Measurements from ENCODE around the gene ZNF865.

Gene ZNF865

GRCh38 chr19:55649268-55650125, 44.0 kb downstream of the ZNF865 start:
- TF ChIP-seq TAF1 (IDR thresholded peaks at IDR 0.05; ENCODE audit: borderline replicate concordance, insufficient read depth, low read length) (no peak), SIN3A (IDR thresholded peaks at IDR 0.05; ENCODE audit: borderline replicate concordance, insufficient read depth, low read length) (no peak), REST (IDR thresholded peaks at IDR 0.05; ENCODE audit: insufficient read depth in 1 of 2, low read depth in 2 of 2, low read length in 2 of 2) (no peak), FOXP2 (optimal IDR thresholded peaks at IDR 0.05; ENCODE audit: borderline replicate concordance, extremely low read depth, extremely low read length, insufficient read depth) (no peak), POLR2AphosphoS5 (IDR thresholded peaks at IDR 0.05; ENCODE audit: low read depth, low read length) (no peak)

DNA sequence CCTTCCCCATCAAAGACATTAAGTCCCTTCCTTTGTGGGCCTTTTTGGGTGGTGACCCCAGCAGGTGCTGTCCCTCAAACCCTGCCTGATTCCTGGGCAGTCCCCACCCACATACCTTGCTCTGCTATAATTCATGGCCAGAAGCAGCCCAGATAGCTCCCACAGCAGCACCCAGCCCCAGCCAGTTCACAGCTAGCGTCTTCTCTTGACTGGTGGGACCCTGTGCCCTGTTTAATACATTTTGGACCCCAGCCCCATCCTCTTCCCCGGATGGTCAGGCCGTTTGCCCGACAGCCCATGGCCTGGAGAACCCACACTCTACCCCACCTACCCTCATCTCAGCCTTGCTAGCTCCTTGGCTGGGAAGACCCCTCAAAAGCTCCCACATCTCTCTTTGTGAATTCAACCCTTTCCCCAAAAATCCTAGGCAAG, 44.7 kb downstream of the ZNF865 start:
- TF ChIP-seq POLR2AphosphoS5 (IDR thresholded peaks at IDR 0.05; ENCODE audit: low read depth, low read length): no peak
- TF ChIP-seq TAF1 (IDR thresholded peaks at IDR 0.05; ENCODE audit: borderline replicate concordance, insufficient read depth, low read length): no peak
- TF ChIP-seq SIN3A (IDR thresholded peaks at IDR 0.05; ENCODE audit: borderline replicate concordance, insufficient read depth, low read length): no peak
- no peak for TF ChIP-seq FOXP2 (optimal IDR thresholded peaks at IDR 0.05; ENCODE audit: borderline replicate concordance, extremely low read depth, extremely low read length, insufficient read depth)
- no peak for TF ChIP-seq REST (IDR thresholded peaks at IDR 0.05; ENCODE audit: insufficient read depth in 1 of 2, low read depth in 2 of 2, low read length in 2 of 2)

- no peak for TF ChIP-seq REST (IDR thresholded peaks at IDR 0.05; ENCODE audit: insufficient read depth in 1 of 2, low read depth in 2 of 2, low read length in 2 of 2)
- TF ChIP-seq SIN3A (IDR thresholded peaks at IDR 0.05; ENCODE audit: borderline replicate concordance, insufficient read depth, low read length): no peak
- TF ChIP-seq POLR2AphosphoS5 (IDR thresholded peaks at IDR 0.05; ENCODE audit: low read depth, low read length): no peak
Measured at GRCh38 chr19:55650602-55651230, 45.3 kb downstream of the ZNF865 start.

- no peak for TF ChIP-seq POLR2AphosphoS5 (IDR thresholded peaks at IDR 0.05; ENCODE audit: low read depth, low read length)
- TF ChIP-seq FOXP2 (optimal IDR thresholded peaks at IDR 0.05; ENCODE audit: borderline replicate concordance, extremely low read depth, extremely low read length, insufficient read depth): no peak
Measured at GRCh38 chr19:55651236-55651635, 45.8 kb downstream of the ZNF865 start.

- no peak for TF ChIP-seq FOXP2 (optimal IDR thresholded peaks at IDR 0.05; ENCODE audit: borderline replicate concordance, extremely low read depth, extremely low read length, insufficient read depth)
- no peak for TF ChIP-seq POLR2AphosphoS5 (IDR thresholded peaks at IDR 0.05; ENCODE audit: low read depth, low read length)
- TF ChIP-seq TAF1 (IDR thresholded peaks at IDR 0.05; ENCODE audit: borderline replicate concordance, insufficient read depth, low read length): no peak
- no peak for TF ChIP-seq SIN3A (IDR thresholded peaks at IDR 0.05; ENCODE audit: borderline replicate concordance, insufficient read depth, low read length)
- no peak for TF ChIP-seq REST (IDR thresholded peaks at IDR 0.05; ENCODE audit: insufficient read depth in 1 of 2, low read depth in 2 of 2, low read length in 2 of 2)
Measured at GRCh38 chr19:55652311-55653128, 47.1 kb downstream of the ZNF865 start.

Measured in PFSK-1 (cell line).